Sigmoid colon (tissue), 7 donors: ENCODE results near the gene PLCB1. TPM values are rescaled to one million over a fixed set of nuclear protein-coding genes. Genes with fewer than 3 reads are reported as not detected.
A peak's percentile ranks its signal among the peaks of the same experiment; 100 is the strongest.

Experiments used
- DNase-seq: peaks from one replicate; pipeline ENCODE4 v3.0.0-alpha.2; 2019
- H3K27ac ChIP-seq, 4 donors: fragments of 200-600 bp; sonication (generic); one replicate each; pipeline ENCODE4 v1.5.1; 2016 to 2019; ENCODE audit warnings: mild to moderate bottlenecking in 1 of 4
- H3K27me3 ChIP-seq, 3 donors: fragments of 200-600 bp; sonication (generic); one replicate each; pipeline ENCODE4 v1.5.1; 2019; ENCODE audit warnings: mild to moderate bottlenecking in 1 of 3
- H3K36me3 ChIP-seq, 4 donors: fragments of 200-600 bp; sonication (generic); one replicate each; pipeline ENCODE4 v1.5.1; 2016 to 2019
- H3K4me1 ChIP-seq, 4 donors: fragments of 200-600 bp; sonication (generic); one replicate each; pipeline ENCODE4 v1.5.1; 2017 to 2019
- H3K4me3 ChIP-seq, 4 donors: fragments of 200-600 bp; sonication (generic); one replicate each; pipeline ENCODE4 v1.5.1; 2017 to 2019; ENCODE audit warnings: mild to moderate bottlenecking in 2 of 4, moderate library complexity in 1 of 4
- H3K9me3 ChIP-seq, 4 donors: fragments of 200-600 bp in 3 of 4; sonication (generic) in 3 of 4; one replicate each; pipeline versions ENCODE4 v1.5.1 to v1.6.1; 2013 to 2019
- EP300 ChIP-seq, 4 donors: sonication (generic); formaldehyde crosslinking; IDR thresholded peaks; one replicate each; pipeline ENCODE4 v1.6.1; 2017; ENCODE audit warnings: antibody characterized with exemption in 4 of 4
- POLR2A ChIP-seq, 2 donors: fragments of 450-650 bp; IDR thresholded peaks; one replicate each; pipeline ENCODE4 v1.6.1; 2016; ENCODE audit warnings: antibody characterized with exemption in 2 of 2, mild to moderate bottlenecking in 2 of 2, moderate library complexity in 2 of 2
- POLR2AphosphoS5 ChIP-seq, 4 donors: sonication (generic); formaldehyde crosslinking; IDR thresholded peaks; one replicate each; pipeline ENCODE4 v1.6.1; 2017; ENCODE audit warnings: antibody characterized with exemption in 4 of 4
- WGBS, 2 donors: extraction: QIAGEN DNeasy Blood & Tissue Kit; methylation state at CpG; one replicate each; pipeline ENCODE4 v1.1.7; 2013; 5-methylcytosine and 5-hydroxymethylcytosine counted together
- intact Hi-C: fragments of 100-400 bp; cut with DNase I; formaldehyde crosslinking; loops from one replicate; pipeline ENCODE4 v1.15.1; 2023
- polyA plus RNA-seq, 3 donors: library from polyadenylated mRNA; stranded (reverse); fragments of 200-250 nt; gene quantifications; one replicate each; pipeline ENCODE4 v1.2.3, GENCODE V29; 2013
- total RNA-seq, 4 donors: library from RNA; depleted of rRNA; stranded (reverse); fragments of >200 nt; gene quantifications; one replicate each; pipeline ENCODE4 v1.1.0, GENCODE V29; 2016
- TF ChIP-seq, protein P1 (sequence below), 4 experiments: fragments of 450-650 bp in 3 of 4; fragments of 200-600 bp in 1 of 4; IDR thresholded peaks; one replicate each; pipeline ENCODE4 v1.5.1; 2016 to 2019; ENCODE audit warnings: antibody characterized with exemption in 4 of 4, mild to moderate bottlenecking in 3 of 4, moderate library complexity in 2 of 4
- donor health status: healthy with polysubstance abuse.
- donor health status: Bipolar disorder and iron deficiency.
- donor health status: healthy.

The PLCB1 gene
- total and polyA plus RNA-seq, 7 donors: 0.92 to 117 (median 86.7) TPM

GRCh38 chr20:8262721-8263120, 130.7 kb downstream of the PLCB1 start:
- Histone ChIP-seq H3K27me3 (no peaks in the 10 kb centered on the region), H3K4me1 (no peaks in the 10 kb centered on the region), H3K4me3 (no peak overlapping the region), H3K36me3 (no peaks in the 10 kb centered on the region), H3K9me3 (no peaks in the 10 kb centered on the region), H3K27ac (no peak overlapping the region)
- no peak for DNase-seq
- intact Hi-C loops: no loop called here
- WGBS, 2 donors: 43 to 62% methylated on average over 1 of the region's 1 CpG
- TF ChIP-seq, protein P1, sequence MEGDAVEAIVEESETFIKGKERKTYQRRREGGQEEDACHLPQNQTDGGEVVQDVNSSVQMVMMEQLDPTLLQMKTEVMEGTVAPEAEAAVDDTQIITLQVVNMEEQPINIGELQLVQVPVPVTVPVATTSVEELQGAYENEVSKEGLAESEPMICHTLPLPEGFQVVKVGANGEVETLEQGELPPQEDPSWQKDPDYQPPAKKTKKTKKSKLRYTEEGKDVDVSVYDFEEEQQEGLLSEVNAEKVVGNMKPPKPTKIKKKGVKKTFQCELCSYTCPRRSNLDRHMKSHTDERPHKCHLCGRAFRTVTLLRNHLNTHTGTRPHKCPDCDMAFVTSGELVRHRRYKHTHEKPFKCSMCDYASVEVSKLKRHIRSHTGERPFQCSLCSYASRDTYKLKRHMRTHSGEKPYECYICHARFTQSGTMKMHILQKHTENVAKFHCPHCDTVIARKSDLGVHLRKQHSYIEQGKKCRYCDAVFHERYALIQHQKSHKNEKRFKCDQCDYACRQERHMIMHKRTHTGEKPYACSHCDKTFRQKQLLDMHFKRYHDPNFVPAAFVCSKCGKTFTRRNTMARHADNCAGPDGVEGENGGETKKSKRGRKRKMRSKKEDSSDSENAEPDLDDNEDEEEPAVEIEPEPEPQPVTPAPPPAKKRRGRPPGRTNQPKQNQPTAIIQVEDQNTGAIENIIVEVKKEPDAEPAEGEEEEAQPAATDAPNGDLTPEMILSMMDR (IDR thresholded peaks at IDR 0.05): no peak
- TF ChIP-seq EP300 (IDR thresholded peaks at IDR 0.05): no peak
- no peak for TF ChIP-seq POLR2A (IDR thresholded peaks at IDR 0.05)
- TF ChIP-seq POLR2AphosphoS5 (IDR thresholded peaks at IDR 0.05): no peak

DNA sequence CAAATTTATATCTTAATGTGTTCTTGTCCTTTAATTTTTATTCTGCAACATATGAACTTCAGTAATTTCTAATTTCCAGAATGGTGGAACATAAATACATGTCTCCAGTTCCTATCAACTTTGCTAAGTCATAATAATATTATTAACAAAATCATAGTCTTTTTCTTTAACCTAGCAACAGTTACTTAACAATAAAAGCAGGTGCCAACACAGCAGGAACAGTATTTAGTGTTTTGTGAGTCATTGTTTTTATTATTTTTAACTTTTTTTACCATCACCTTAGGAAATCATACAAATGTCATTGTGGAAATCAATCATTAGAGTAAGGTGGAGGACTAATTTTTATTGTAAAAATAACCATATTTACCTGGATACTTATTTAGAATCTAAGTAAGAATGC, 133.5 kb downstream of the PLCB1 start:
- intact Hi-C loops: no loop called here
- no peaks in the 10 kb centered on the region for H3K27me3 ChIP-seq

GRCh38 chr20:8267009-8267408, 134.9 kb downstream of the PLCB1 start:
- WGBS, 2 donors: 82 to 95% methylated on average over 6 of the region's 6 CpGs
- H3K27ac ChIP-seq: no peak overlapping the region
- no peak for TF ChIP-seq EP300 (IDR thresholded peaks at IDR 0.05)
- TF ChIP-seq POLR2AphosphoS5 (IDR thresholded peaks at IDR 0.05): no peak
- no peak for TF ChIP-seq POLR2A (IDR thresholded peaks at IDR 0.05)
- TF ChIP-seq, protein P1 (IDR thresholded peaks at IDR 0.05): no peak
- intact Hi-C loops: no loop called here
- H3K9me3 ChIP-seq: no peaks in the 10 kb centered on the region
- peaks cover 0 to 12% (median 7%) of the 10 kb centered on the region in 4 donors for H3K4me1 ChIP-seq
- no peak for DNase-seq
- H3K4me3 ChIP-seq: no peak overlapping the region
- no peaks in the 10 kb centered on the region for H3K27me3 ChIP-seq
- H3K36me3 ChIP-seq: no peaks in the 10 kb centered on the region

More for the DNA sequence above, 133.5 kb downstream of the PLCB1 start:
- H3K36me3 ChIP-seq: no peaks in the 10 kb centered on the region
- no peak overlapping the region for H3K4me3 ChIP-seq
- peak overlapping the region in 1 of 4 donors; percentile 23 for H3K27ac ChIP-seq
- TF ChIP-seq, protein P1 (IDR thresholded peaks at IDR 0.05): no peak
- no peaks in the 10 kb centered on the region for H3K9me3 ChIP-seq
- H3K4me1 ChIP-seq: peaks cover 0 to 12% (median 0%) of the 10 kb centered on the region in 4 donors
- no peak for DNase-seq

GRCh38 chr20:8271727-8272126, 139.7 kb downstream of the PLCB1 start:
- Histone ChIP-seq H3K27ac (no peak overlapping the region), H3K9me3 (no peaks in the 10 kb centered on the region), H3K4me3 (no peak overlapping the region), H3K27me3 (no peaks in the 10 kb centered on the region), H3K36me3 (no peaks in the 10 kb centered on the region), H3K4me1 (peaks cover 0 to 29% (median 8%) of the 10 kb centered on the region in 4 donors)
- intact Hi-C loops: no loop called here
- 49 to 54% methylated on average over 2 of the region's 2 CpGs for WGBS, 2 donors
- TF ChIP-seq EP300 (IDR thresholded peaks at IDR 0.05): no peak
- TF ChIP-seq POLR2AphosphoS5 (IDR thresholded peaks at IDR 0.05): no peak
- no peak for TF ChIP-seq POLR2A (IDR thresholded peaks at IDR 0.05)
- TF ChIP-seq, protein P1 (IDR thresholded peaks at IDR 0.05): no peak
- no peak for DNase-seq

DNA sequence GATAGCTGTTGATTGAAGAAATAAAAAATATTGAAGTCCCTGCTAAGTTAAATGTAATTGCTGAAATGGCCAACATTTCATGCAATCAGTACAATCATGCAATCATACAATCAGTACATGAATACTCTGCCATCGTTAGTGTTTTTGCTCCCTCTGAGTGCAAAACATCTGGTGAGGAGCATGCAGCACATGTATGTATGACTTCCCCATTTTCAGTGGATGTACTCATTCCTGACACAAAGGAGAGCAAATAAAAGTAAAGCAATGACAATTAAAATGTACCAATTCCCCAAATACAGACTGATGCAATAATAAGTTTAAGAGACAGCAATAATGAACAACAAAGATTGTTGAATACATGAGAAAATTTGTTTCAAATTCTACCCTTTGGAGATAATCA, 140.7 kb downstream of the PLCB1 start:
- TF ChIP-seq, protein P1 (IDR thresholded peaks at IDR 0.05): no peak
- TF ChIP-seq EP300 (IDR thresholded peaks at IDR 0.05) (no peak), POLR2A (IDR thresholded peaks at IDR 0.05) (no peak), POLR2AphosphoS5 (IDR thresholded peaks at IDR 0.05) (no peak)
- H3K9me3 ChIP-seq: no peaks in the 10 kb centered on the region
- H3K36me3 ChIP-seq: no peaks in the 10 kb centered on the region
- 46 to 78% methylated on average over 1 of the region's 1 CpG for WGBS, 2 donors
- H3K27ac ChIP-seq: no peak overlapping the region
- no peaks in the 10 kb centered on the region for H3K27me3 ChIP-seq
- intact Hi-C loops: no loop called here
- H3K4me1 ChIP-seq: peaks cover 0 to 29% (median 8%) of the 10 kb centered on the region in 4 donors
- DNase-seq: no peak
- no peak overlapping the region for H3K4me3 ChIP-seq
